Activated T-cell treated with anti-CD3 and anti-CD28 coated beads, Interleukin-2, amount 50 U/mL, for 72 hours (primary cell): ENCODE data around the gene RIOK1. TPM values are rescaled to one million over a fixed set of nuclear protein-coding genes. Genes with fewer than 3 reads are reported as not detected.
"Not testable (repeated sequence)": the region's sequence is repeated elsewhere in the genome, so short reads cannot be mapped to it uniquely, and the experiment has no call there.

Source experiments
- ATAC-seq, 2 donors: fragments of 150-1000 bp; cut with Tn5 transposase; replicated peaks in 1 of 2; 2 replicates each; pipeline ENCODE4 v1.10.0; 2021; ENCODE audit warnings: moderate library complexity in 2 of 2, mild to moderate bottlenecking in 1 of 2
- DNase-seq, 2 donors: peaks; one replicate each; pipeline ENCODE4 v3.0.0; 2021 to 2022; ENCODE audit warnings: mixed read lengths in 1 of 2
- H3K27ac Mint-ChIP-seq: one replicate; pipeline ENCODE4 v1.8.0; 2022; ENCODE audit warnings: mild to moderate bottlenecking, moderate library complexity, mixed read lengths
- H3K27me3 Mint-ChIP-seq: one replicate; pipeline ENCODE4 v1.8.0; 2022; ENCODE audit warnings: low read depth, mixed read lengths
- H3K36me3 Mint-ChIP-seq, 2 donors: one replicate each; pipeline ENCODE4 v1.8.0; 2022; ENCODE audit warnings: mixed read lengths in 2 of 2, mild to moderate bottlenecking in 1 of 2; ENCODE audit not compliant: insufficient read depth in 2 of 2
- H3K4me1 Mint-ChIP-seq: one replicate; pipeline ENCODE4 v1.8.0; 2022; ENCODE audit warnings: low read depth, mixed read lengths
- H3K4me3 Mint-ChIP-seq, 2 donors: one replicate each; pipeline ENCODE4 v1.8.0; 2022; ENCODE audit warnings: mild to moderate bottlenecking in 2 of 2, mixed read lengths in 2 of 2, moderate library complexity in 2 of 2
- H3K9me3 Mint-ChIP-seq, 2 donors: one replicate each; pipeline ENCODE4 v1.8.0; 2022; ENCODE audit warnings: mixed read lengths in 2 of 2
- total RNA-seq, 2 donors: library from RNA; stranded (reverse); gene quantifications; one replicate each; pipeline ENCODE4 v1.2.3, GENCODE V29; 2022

RIOK1 gene
- total RNA-seq: 10 to 100 TPM; 41.9 to 43.6 TPM

DNA sequence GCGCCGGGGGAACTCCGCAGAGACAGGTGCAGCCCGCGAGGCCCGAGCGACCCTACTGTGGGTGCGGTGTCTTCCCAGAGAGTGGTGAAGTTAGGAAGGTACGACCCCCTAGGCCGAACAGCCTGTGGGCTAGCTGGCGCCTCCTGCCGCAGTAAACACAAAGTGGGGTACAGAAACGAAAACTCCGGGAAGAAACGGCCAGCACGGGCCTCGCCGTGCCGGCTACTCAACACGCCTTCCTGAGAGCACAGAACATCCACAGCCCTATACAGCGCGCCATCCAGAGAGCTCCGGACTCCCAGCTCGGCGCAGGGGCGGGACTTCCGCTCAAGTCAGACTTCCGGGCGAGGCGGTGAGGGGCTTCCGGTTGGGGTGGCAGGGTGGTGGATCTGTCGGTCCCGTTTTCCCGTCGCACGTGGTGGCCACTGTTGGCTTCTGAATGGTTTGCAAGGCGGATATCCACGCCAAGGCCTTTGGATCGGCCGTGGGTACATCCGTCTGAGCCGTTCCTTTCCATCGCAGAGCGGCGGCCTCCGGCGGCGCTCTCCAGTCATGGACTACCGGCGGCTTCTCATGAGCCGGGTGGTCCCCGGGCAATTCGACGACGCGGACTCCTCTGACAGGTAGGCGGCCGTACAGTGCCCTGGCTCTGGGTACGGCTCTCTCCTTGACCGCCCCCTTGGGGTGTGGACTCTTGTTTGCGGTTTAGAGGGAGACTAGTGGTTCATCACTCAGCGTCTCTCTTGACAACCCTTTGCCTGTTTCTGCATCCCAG is at the start of gene RIOK1, which contains the start of gene CAGE1:
RIOK1 (plus strand) TSS at position 358 of the 775 bp plus-strand sequence; CDS start at position 553, 195 bp downstream.
CAGE1 (minus strand) TSS at position 292 of the 775 bp plus-strand sequence. CDS start 2,569 bp downstream, outside the sequence.
- no peaks in the 10 kb centered on the region for H3K9me3 Mint-ChIP-seq
- no peaks in the 10 kb centered on the region for H3K27me3 Mint-ChIP-seq
- H3K27ac Mint-ChIP-seq: peak within 1 kb of the TSS; percentile 78
- H3K36me3 Mint-ChIP-seq: peaks cover 4 to 23% of the 10 kb centered on the region in 2 donors
- DNase-seq (peak; percentile 96 to 97), ATAC-seq (peak; percentile 98)
- H3K4me1 Mint-ChIP-seq: peaks cover 49% of the 10 kb centered on the region
- peak within 1 kb of the TSS; percentile 84 to 88 for H3K4me3 Mint-ChIP-seq

DNA sequence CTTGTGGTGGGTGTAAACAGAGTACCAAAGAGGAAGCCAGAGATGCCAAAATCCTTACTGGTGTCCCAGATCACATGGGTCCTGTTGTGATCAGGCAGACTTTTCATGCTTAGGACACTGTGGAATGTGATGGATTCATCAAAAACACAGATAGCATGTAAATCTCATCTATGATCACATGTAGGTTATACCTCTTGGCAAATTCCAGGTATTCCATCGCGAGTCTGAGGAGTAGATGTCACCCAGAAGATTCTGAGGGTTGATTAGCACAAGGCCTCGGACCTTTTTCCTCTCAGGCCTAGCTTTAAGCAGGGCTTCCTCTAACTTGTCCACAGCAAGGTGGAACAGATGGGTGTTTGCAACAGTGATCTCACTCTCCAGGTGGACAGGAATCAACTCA is 48.3 kb upstream of the RIOK1 start:
- ATAC-seq: no peak
- Mint-ChIP-seq H3K9me3 (no peaks in the 10 kb centered on the region), H3K4me1 (no peaks in the 10 kb centered on the region)

DNA sequence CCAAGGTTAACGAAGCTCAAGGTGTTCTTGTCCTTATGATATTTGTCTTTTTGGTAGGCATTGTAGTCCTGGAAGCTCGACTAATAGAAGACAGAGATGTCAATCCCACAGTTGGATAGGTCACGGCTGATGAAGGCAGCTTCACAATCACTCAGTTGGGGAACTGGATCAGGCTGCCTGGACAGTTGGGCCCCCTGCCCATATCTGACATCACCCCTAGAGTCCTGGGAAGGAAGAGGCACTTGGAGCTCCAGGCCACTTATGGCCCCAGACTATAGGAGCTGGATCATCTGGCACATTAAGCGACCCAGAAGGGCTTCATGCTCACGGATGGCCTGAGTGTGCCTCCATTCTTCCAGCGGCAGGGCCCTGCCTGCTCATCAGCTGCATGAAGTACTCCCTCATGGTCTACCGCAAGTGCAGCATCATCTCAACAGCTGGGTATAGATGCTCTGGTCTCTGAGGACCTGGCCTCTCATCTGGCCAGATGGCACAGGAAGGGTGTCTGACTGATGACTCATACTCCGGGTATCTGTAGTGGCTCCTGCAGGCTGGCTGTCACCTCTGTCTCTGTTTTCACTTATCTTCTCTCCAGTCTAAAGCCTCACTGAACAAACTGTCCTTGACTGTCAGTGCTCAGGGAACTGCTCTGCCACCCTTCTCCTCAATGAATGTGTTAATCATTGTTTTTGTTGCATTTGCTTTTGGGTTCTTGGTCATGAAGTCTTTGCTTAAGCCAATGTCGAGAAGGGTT is 47.4 kb upstream of the RIOK1 start:
- Mint-ChIP-seq H3K27ac (no peak overlapping the region), H3K4me1 (no peaks in the 10 kb centered on the region), H3K36me3 (no peaks in the 10 kb centered on the region), H3K4me3 (no peak overlapping the region), H3K9me3 (no peaks in the 10 kb centered on the region), H3K27me3 (no peaks in the 10 kb centered on the region)
- DNase-seq: no peak
- peak; percentile 44 to 57 for ATAC-seq

More for the DNA sequence above, 48.3 kb upstream of the RIOK1 start:
- no peaks in the 10 kb centered on the region for H3K27me3 Mint-ChIP-seq
- no peaks in the 10 kb centered on the region for H3K36me3 Mint-ChIP-seq
- no peak overlapping the region for H3K4me3 Mint-ChIP-seq
- no peak for DNase-seq
- H3K27ac Mint-ChIP-seq: no peak overlapping the region

DNA sequence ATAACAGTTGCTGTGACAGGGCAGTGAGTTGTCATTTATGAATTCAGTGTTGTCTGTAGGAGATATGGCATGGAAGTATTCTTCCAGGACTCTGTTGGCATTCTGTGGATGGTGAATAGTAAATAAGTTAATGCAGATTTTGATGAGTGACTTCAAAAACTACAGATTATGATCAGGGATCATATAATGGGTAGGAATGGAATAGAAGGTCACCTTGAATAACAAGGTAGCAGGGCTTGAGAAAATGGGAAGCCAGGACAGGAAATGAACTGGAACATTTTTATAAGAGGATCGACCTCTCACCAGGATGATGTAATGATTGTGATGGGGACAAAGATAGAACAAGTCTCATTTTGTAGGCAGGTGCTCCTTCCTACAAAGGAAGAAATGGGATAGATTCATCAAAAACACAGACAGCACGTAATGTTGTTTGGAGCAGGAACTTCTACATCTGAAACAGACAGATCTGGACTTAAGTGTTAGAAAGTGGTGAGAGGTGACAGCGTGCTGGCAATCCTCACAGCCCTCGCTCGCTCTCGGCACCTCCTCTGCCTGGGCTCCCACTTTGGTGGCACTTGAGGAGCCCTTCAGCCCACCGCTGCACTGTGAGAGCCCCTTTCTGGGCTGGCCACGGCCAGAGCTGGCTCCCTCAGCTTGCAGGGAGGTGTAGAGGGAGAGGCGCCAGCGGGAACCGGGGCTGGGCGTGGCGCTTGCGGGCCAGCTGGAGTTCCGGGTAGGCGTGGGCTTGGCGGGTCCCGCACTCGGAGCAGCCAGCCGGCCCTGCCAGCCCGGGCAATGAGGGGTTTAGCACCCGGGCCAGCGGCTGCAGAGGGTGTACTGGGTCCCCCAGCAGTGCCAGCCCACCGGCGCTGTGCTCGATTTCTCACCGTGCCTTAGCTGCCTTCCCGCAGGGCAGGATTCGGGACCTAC is 45.8 kb upstream of the RIOK1 start:
- Mint-ChIP-seq H3K27ac (no peak overlapping the region), H3K4me3 (no peak overlapping the region), H3K27me3 (peaks cover 8% of the 10 kb centered on the region)

DNA sequence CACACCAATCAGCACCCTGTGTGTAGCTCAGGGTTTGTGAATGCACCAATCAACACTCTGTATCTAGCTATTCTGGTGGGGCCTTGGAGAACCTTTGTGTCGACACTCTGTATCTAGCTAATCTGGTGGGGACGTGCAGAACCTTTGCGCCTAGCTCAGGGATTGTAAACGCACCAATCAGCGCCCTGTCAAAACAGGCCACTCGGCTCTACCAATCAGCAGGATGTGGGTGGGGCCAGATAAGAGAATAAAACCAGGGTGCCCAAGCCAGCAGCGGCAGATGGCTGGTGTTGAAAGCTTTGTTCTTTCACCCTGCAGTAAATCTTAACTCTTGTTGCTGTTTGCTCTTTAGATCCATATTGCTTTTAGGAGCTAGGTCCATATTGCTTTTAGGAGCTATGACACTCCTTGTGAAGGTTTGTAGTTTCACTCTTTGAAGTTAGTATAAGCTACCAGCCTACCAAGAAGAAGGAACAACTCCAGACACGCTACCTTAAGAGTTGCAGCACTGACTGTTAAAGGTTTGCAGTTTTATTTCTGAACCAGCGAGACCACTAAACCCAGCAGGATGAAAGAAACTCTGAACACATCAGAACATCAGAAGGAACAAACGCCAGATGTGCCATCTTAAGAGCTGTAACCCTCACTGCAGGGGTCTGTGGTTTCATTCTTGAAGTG is 44.7 kb upstream of the RIOK1 start:
- Mint-ChIP-seq H3K27me3 (peaks cover 17% of the 10 kb centered on the region), H3K4me3 (peak overlapping the region in 1 of 2 donors; percentile 16)
- H3K9me3 Mint-ChIP-seq, H3K4me1 Mint-ChIP-seq, H3K27ac Mint-ChIP-seq, H3K36me3 Mint-ChIP-seq, DNase-seq: not testable (repeated sequence)
- ATAC-seq: peak; percentile 53 to 88

More for the DNA sequence above, 45.8 kb upstream of the RIOK1 start:
- DNase-seq (no peak), ATAC-seq (no peak)
- Mint-ChIP-seq H3K9me3 (no peaks in the 10 kb centered on the region), H3K4me1 (no peaks in the 10 kb centered on the region), H3K36me3 (no peaks in the 10 kb centered on the region)

DNA sequence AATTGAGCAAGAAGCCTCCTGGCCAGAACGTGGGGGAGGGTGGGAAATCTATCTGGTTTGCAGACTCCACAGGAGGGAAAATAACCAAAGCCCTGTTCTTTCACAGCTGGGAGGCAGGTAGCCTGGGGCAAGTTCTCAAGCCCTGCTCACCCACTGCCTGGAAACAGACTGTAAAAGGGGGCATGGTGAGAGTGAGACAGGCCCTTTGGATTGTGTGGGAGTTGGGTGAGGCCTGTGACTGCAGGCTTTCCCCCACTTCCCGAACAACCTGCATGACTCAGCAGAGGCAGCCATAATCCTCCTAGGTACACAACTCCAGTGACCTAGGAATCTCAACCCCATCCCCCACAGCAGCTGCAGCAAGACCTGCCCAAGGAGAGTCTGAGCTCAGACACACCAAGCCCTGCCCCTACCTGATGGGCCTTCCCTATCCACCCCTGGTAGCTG is 42.0 kb upstream of the RIOK1 start:
- H3K27me3 Mint-ChIP-seq: peaks cover 17% of the 10 kb centered on the region
- H3K9me3 Mint-ChIP-seq, H3K36me3 Mint-ChIP-seq, DNase-seq, H3K4me3 Mint-ChIP-seq, ATAC-seq, H3K27ac Mint-ChIP-seq, H3K4me1 Mint-ChIP-seq: not testable (repeated sequence)

DNA sequence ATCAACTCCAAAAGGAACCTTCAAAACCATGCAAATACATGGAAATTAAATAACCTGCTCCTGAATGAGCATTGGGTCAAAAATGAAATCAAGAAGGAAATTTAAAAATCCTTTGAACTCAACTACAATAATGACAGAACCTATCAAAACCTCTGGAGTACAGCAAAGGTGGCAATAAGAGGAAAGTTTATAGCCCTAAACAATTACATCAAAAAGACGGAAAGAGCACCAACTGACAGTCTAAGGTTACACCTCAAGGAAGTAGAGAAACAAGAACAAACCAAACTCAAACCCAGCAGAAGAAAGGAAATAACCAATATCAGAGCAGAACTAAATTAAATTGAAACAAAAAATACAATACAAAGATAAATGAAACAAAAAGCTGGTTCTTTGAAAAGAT is 39.0 kb upstream of the RIOK1 start:
- peaks cover 30% of the 10 kb centered on the region for H3K27me3 Mint-ChIP-seq
- not testable (repeated sequence) for DNase-seq, H3K4me3 Mint-ChIP-seq, H3K9me3 Mint-ChIP-seq, H3K36me3 Mint-ChIP-seq, H3K27ac Mint-ChIP-seq, ATAC-seq, H3K4me1 Mint-ChIP-seq

DNA sequence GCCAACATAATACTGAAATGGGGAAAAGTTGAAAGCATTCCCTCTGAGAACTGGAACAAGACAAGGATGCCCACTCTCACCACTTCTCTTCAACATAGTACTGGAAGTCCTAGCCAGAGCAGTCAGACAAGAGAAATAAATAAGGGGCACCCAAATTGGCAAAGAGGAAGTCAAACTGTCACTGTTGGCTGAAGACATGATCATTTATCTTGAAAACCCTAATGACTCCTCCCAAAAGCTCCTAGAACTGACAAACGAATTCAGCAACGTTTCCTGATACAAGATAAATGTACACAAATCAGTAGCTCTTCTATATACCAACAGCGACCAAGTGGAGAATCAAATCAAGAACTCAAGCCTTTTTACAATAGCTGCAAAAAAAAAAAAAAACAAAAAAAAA is 37.7 kb upstream of the RIOK1 start:
- not testable (repeated sequence) for H3K9me3 Mint-ChIP-seq, H3K27ac Mint-ChIP-seq, H3K36me3 Mint-ChIP-seq, H3K4me3 Mint-ChIP-seq, DNase-seq, H3K4me1 Mint-ChIP-seq, ATAC-seq
- H3K27me3 Mint-ChIP-seq: peaks cover 30% of the 10 kb centered on the region

DNA sequence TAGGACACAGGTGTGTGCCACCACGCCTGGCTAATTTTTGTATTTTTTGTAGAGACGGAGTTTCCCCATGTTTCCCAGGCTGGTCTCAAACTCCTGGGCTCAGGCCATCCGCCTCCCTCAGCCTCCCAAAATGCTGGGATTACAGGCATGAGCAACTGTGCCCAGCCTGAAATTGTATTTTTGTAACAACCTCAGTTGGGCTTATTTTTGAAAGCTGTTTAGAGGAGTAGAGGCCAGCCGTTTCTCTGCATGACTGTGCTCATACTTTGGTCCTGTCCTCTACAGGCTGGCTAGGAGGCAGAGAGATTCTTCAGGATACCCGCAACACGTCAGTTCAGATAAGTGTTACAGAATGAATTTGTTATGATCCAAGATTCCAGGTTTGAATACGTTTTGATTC is 22.2 kb upstream of the RIOK1 start:
- H3K4me3 Mint-ChIP-seq: no peak overlapping the region
- ATAC-seq: no peak
- H3K9me3 Mint-ChIP-seq: no peaks in the 10 kb centered on the region
- H3K36me3 Mint-ChIP-seq: no peaks in the 10 kb centered on the region
- DNase-seq: no peak
- no peaks in the 10 kb centered on the region for H3K4me1 Mint-ChIP-seq
- H3K27me3 Mint-ChIP-seq: no peaks in the 10 kb centered on the region
- no peak overlapping the region for H3K27ac Mint-ChIP-seq

DNA sequence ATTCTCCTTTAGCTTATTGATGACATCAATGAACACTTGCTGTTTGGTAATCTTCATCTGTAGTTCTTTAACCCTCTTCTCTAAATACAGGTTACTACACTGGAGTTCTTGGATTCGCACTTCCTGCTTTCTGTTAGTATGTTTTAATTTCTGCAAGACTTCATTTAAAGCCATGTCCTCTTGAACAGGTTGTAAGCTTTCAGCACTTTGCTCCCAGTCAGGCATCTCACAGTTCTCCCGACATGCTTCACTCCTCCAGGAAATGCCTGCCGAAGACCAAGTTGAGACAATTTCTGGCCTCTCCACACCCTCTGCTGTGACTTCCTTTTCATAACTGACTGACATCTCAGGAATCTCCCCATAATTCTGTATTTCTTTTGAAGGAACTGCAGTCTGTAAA is 15.9 kb upstream of the RIOK1 start:
- Mint-ChIP-seq H3K4me1 (peaks cover 7% of the 10 kb centered on the region), H3K27ac (no peak overlapping the region), H3K36me3 (no peaks in the 10 kb centered on the region)

DNA sequence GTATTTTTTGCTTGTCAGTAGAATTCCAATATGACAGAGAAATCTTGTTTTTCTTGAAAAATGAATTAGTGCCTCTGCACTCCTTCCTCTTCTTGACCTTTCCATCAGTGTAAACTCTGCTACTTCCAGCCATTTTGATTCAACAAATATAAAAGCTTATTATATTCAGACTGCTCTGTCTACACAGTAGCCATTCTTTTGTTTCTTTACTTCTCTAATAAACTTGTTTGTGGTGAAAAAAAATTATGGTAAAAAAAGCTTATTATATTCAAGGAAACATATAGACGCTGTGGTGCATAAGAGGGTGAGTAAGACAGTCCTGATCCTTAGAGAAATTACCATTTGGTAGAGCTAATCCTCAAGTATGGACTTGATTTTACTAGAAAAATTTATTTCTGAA is 11.6 kb upstream of the RIOK1 start:
- Mint-ChIP-seq H3K9me3 (no peaks in the 10 kb centered on the region), H3K27me3 (peaks cover 25% of the 10 kb centered on the region), H3K4me3 (no peak overlapping the region), H3K27ac (no peak overlapping the region), H3K36me3 (no peaks in the 10 kb centered on the region), H3K4me1 (peaks cover 7% of the 10 kb centered on the region)
- ATAC-seq (no peak), DNase-seq (no peak)

More for the DNA sequence above, 15.9 kb upstream of the RIOK1 start:
- Mint-ChIP-seq H3K4me3 (no peak overlapping the region), H3K27me3 (peaks cover 25% of the 10 kb centered on the region), H3K9me3 (no peaks in the 10 kb centered on the region)
- DNase-seq: no peak
- ATAC-seq: no peak

DNA sequence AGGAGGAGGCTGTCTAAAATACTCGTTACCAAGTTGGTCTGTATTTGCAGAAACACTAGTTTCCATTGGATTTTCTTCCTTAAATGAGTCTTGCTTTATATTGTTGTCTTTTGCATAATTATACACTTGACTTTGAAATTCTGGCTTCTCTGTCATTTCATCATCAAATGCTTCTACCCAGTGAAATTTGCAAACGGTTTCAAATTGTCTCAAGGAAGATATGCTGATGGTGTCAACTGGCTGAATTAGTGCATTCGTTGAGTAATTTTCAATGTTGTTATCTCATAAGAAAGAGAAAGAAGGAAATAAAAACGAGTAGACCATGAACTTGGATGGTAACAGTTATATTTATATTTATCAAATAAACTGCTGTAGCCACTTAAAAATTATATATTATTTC is 10.9 kb upstream of the RIOK1 start:
- H3K27ac Mint-ChIP-seq: no peak overlapping the region

More for the DNA sequence above, 10.9 kb upstream of the RIOK1 start:
- peaks cover 5% of the 10 kb centered on the region for H3K4me1 Mint-ChIP-seq
- H3K36me3 Mint-ChIP-seq: no peaks in the 10 kb centered on the region
- ATAC-seq (no peak), DNase-seq (no peak)
- H3K9me3 Mint-ChIP-seq: no peaks in the 10 kb centered on the region
- H3K27me3 Mint-ChIP-seq: peaks cover 17% of the 10 kb centered on the region
- H3K4me3 Mint-ChIP-seq: no peak overlapping the region
